Measurements from ENCODE around the gene SMIM33. TPM values are rescaled to one million over a fixed set of nuclear protein-coding genes. Genes with fewer than 3 reads are reported as not detected.

SMIM33 gene
- total and polyA plus RNA-seq, 9 of the 15 experiments (the other 6 are each of a cell fraction or from before 2014, with no cell fraction given), result not detected

- TF ChIP-seq SMARCE1 (IDR thresholded peaks at IDR 0.05) (peak; percentile 71), MBD2 (IDR thresholded peaks at IDR 0.05; ENCODE audit: borderline replicate concordance, low read depth) (peak; percentile 52; the same call in 1 of the 2 replicates), TCF3 (CRISPR knock-in tag; IDR thresholded peaks at IDR 0.05) (peak; percentile 57), GABPB1 (CRISPR knock-in tag; IDR thresholded peaks at IDR 0.05) (peak; percentile 84), PCBP2 (IDR thresholded peaks at IDR 0.05; ENCODE audit: low read depth, low read length, poor library complexity, severe bottlenecking) (no peak), RFX1 (IDR thresholded peaks at IDR 0.05) (no peak), ZNF586 (CRISPR knock-in tag; conservative IDR thresholded peaks at IDR 0.05) (no peak), ZNF639 (CRISPR knock-in tag; conservative IDR thresholded peaks at IDR 0.05 in 1 of 2, IDR thresholded peaks at IDR 0.05 in 1 of 2) (peak in 1 of 2 experiments; percentile 61; a peak in 1 of 4 replicates), MXI1 (IDR thresholded peaks at IDR 0.05; ENCODE audit: low read depth, low read length) (no peak), RBM17 (IDR thresholded peaks at IDR 0.05; ENCODE audit: borderline replicate concordance, low read depth, low read length) (no peak), TRIM28 (IDR thresholded peaks at IDR 0.05) (no peak; the same call in 1 of the 2 replicates), E2F1 (CRISPR knock-in tag; IDR thresholded peaks at IDR 0.05) (peak; percentile 67; the same call in 1 of the 2 replicates), SREBF1 (IDR thresholded peaks at IDR 0.05; ENCODE audit: borderline replicate concordance, low read depth, low read length) (no peak), FOS (IDR thresholded peaks at IDR 0.05; ENCODE audit: extremely low read depth, insufficient read length) (no peak), ELF2 (CRISPR knock-in tag; IDR thresholded peaks at IDR 0.05) (no peak), FOXK1 (CRISPR knock-in tag; IDR thresholded peaks at IDR 0.05; ENCODE audit: borderline replicate concordance) (no peak), GATAD2A (IDR thresholded peaks at IDR 0.05) (peak; percentile 49; the same call in 1 of the 2 replicates), SRSF9 (IDR thresholded peaks at IDR 0.05; ENCODE audit: borderline replicate concordance, low read depth, low read length) (no peak)
- TF ChIP-seq, protein P1, sequence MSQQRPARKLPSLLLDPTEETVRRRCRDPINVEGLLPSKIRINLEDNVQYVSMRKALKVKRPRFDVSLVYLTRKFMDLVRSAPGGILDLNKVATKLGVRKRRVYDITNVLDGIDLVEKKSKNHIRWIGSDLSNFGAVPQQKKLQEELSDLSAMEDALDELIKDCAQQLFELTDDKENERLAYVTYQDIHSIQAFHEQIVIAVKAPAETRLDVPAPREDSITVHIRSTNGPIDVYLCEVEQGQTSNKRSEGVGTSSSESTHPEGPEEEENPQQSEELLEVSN (IDR thresholded peaks at IDR 0.05; ENCODE audit: borderline replicate concordance in 1 of 2, extremely low read depth in 1 of 2, insufficient read depth in 1 of 2, insufficient read length in 1 of 2, low read depth in 1 of 2, low read length in 1 of 2, poor library complexity in 1 of 2, severe bottlenecking in 1 of 2), result peak; percentile 87 to 90
- TF ChIP-seq, protein P2, sequence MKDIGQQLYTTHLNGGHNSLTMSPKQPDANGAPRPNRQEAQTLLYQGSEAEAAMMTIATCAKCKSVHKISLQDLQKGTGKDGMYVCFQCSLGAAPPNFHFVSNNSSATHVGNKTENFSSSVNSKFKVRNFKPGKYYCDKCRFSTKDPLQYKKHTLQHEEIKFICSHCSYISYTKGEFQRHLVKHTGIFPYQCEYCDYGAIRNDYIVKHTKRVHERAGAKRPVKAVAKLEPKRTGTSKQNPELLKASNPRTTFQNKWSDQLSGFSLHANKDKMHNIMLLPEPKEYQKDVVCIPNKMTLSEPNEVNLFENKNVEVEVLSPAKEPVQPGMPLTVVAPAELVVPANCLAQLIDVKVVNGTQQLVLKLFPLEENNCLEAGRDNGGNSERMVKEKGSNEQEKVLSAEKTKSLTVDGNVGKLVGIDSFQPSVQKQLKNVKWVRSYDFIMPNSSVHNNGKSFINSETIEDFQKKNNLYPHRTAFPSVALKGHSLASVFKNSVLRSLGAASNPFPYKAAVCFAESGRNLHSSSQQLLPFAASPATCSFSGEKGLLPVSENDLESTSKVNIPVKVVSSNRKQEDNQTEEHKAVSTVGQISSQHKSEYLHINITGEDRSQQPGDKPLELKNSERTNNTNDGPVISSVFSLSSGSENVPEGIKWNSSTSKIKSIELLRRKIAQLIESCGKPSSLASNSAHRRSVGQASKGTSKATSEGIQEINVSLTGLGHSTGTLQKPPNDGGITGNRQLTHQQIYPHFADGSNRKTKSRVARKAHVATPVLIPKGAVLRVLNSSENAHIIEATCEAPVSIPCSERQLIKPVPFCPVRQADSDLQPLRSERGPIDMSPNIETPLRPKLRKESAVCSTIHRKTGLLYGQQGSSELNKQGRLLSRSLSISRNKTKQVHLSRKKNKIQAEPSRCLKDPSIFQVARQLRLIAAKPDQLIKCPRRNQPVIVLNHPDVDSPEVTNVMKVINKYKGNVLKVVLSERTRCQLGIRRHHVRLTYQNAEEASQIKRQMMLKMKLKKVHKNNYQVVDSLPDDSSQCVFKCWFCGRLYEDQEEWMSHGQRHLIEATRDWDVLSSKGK (CRISPR knock-in tag; IDR thresholded peaks at IDR 0.05), result no peak
Measured at GRCh38 chr5:139517683-139518564, 47.1 kb downstream of the SMIM33 start (continued).

Measured in K562 (cell line).